Fibroblast of lung (primary cell): ENCODE results near the gene PLXNA2.

Experiments
- EZH2 ChIP-seq: IDR thresholded peaks from 2 replicates; pipeline ENCODE4 v1.5.1; 2012; ENCODE audit warnings: low read length, control low read depth, mild to moderate bottlenecking; ENCODE audit errors: missing control alignments
- TF ChIP-seq, protein P1 (sequence below), 2 donors: IDR thresholded peaks in 1 of 2; conservative IDR thresholded peaks in 1 of 2; 1 replicate in 1 of 2; 2 replicates in 1 of 2; pipeline ENCODE4 v1.5.1; 2011 to 2012; ENCODE audit warnings: low read length in 2 of 2, control low read depth in 1 of 2, inconsistent platforms in 1 of 2, low read depth in 1 of 2, mild to moderate bottlenecking in 1 of 2

DNA sequence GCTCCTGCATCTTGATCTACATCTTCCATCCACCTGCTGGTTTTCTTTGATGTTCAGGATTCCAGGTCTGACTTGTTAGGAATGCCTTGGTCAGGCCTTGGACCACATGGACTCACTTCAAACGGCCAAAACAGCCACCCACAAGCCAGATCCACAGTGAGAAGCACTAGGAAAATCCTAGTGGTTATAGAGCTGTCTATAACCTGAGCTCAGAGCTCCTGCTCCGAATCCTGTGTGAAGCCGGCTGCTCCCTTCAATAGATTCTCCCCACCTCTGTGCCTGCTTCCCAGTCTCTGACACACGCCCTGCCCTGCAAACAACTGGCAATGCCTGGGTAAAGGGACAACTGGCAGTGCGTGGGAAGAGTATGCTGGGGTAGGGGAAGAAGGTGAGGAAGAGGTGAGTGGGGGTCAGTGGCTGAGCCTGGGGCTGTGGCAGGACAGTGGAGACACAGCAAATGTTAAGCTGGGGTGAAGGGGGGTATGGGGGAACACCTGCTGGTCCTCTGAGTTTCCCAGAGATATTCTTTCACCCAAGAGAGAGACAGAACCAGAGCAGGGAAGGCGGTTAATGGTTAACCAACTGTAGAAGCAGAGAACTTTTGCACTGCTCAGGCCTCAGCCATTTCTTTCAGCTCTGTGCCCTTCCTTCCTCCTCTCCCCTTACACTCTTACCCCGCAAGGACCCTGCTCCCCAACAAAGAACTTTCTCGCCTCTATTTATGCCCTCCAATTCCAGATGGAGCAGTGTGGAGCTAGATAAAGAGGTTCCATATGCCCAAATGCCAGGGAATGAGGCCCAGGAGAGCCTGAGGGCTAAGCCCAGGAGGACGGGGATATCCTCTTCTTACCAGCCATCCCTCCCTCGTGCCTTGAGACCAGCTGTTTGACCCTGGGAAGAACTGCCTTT, 4.5 kb downstream of the PLXNA2 start:
- TF ChIP-seq, protein P1, sequence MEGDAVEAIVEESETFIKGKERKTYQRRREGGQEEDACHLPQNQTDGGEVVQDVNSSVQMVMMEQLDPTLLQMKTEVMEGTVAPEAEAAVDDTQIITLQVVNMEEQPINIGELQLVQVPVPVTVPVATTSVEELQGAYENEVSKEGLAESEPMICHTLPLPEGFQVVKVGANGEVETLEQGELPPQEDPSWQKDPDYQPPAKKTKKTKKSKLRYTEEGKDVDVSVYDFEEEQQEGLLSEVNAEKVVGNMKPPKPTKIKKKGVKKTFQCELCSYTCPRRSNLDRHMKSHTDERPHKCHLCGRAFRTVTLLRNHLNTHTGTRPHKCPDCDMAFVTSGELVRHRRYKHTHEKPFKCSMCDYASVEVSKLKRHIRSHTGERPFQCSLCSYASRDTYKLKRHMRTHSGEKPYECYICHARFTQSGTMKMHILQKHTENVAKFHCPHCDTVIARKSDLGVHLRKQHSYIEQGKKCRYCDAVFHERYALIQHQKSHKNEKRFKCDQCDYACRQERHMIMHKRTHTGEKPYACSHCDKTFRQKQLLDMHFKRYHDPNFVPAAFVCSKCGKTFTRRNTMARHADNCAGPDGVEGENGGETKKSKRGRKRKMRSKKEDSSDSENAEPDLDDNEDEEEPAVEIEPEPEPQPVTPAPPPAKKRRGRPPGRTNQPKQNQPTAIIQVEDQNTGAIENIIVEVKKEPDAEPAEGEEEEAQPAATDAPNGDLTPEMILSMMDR (conservative IDR thresholded peaks at IDR 0.05 in 1 of 2, IDR thresholded peaks at IDR 0.05 in 1 of 2; ENCODE audit: low read depth in 1 of 2, low read length in 2 of 2) = no peak
- TF ChIP-seq EZH2 = no peak
